ENCODE results near the gene VEPH1.

VEPH1 gene

DNA sequence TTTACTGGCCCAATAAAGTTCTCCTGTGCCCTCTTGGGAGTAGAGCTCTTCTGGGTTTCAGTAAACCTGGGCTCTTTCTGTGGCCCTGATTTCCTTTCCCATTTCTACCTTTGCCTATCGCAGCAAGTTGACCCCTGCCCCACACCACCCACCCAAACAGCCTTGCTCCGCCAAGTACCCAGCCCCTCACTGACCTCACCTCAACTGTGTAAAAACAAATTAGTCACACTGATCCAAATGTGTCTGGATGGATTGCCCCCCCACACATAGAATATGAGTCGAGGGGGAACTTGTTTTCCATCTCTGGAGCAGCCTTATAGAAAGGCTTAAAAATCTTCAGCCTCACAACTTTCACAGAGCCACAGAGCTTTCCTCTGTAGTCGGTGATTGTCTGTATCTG, 28.6 kb upstream of the VEPH1 start:
- CTCF ChIA-PET, result interaction anchor here (1.1 to 5.2 kb wide), 7 partner anchors 9 to 77 kb away, joined by 3 to 108 read pairs (median 8); no protein-coding TSS in a partner anchor
- Mint-ChIP-seq H3K27me3 (no peaks in the 10 kb centered on the region), H3K4me3 (no peak overlapping the region), H3K9me3 (no peaks in the 10 kb centered on the region), H3K36me3 (no peaks in the 10 kb centered on the region), H3K4me1 (no peaks in the 10 kb centered on the region), H3K27ac (no peak overlapping the region)
- DNase-seq, result no peak

- DNase-seq, result no peak
- Mint-ChIP-seq H3K4me3 (no peak overlapping the region), H3K9me3 (no peaks in the 10 kb centered on the region), H3K4me1 (no peaks in the 10 kb centered on the region), H3K27ac (no peak overlapping the region), H3K27me3 (no peaks in the 10 kb centered on the region), H3K36me3 (no peaks in the 10 kb centered on the region)
- CTCF ChIA-PET, result interaction anchor here (3.1 to 5.2 kb wide), 2 partner anchors 39 to 42 kb away, joined by 20 to 108 read pairs; no protein-coding TSS in a partner anchor
Measured at GRCh38 chr3:157531301-157531660, 28.1 kb upstream of the VEPH1 start.

DNA sequence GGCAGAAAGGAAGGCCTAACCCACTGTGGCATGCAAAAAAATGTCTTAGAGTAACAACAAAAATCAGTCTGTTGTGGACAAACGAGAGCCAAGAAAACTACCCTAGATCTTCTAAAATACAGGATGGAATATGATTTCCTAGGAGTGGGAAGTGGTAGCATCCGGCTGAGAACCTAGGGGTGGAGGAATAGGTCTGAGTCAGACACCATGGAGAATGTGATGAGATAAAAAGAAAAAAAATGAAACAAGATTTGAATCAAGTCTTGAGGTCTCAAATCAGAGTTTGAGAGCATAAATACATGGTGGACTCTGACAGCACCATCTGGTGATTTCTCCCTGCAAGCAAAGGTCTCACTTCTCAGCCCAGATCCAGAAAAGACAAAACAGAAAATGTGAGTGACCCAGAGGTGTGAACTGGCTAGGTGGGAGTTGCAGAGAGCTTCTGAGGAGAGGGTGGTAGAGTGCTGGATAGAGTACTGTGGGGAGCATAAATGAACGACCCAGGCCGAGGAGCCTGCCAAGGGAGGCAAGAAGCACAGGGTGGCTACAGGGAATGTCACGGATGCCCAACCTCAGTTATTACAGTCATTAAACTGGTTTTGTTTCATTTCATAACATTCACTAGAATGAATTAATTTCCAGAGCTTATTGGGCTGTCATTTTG, 27.6 kb upstream of the VEPH1 start:
- CTCF ChIA-PET, result interaction anchor here (3.1 to 5.2 kb wide), 2 partner anchors 40 to 43 kb away, joined by 20 to 108 read pairs; no protein-coding TSS in a partner anchor
- Mint-ChIP-seq H3K27ac (no peak overlapping the region), H3K36me3 (no peaks in the 10 kb centered on the region), H3K27me3 (no peaks in the 10 kb centered on the region), H3K4me3 (no peak overlapping the region), H3K9me3 (no peaks in the 10 kb centered on the region), H3K4me1 (no peaks in the 10 kb centered on the region)
- no peak for DNase-seq

- H3K4me1 Mint-ChIP-seq, result no peaks in the 10 kb centered on the region
- no peak for DNase-seq
- CTCF ChIA-PET, result interaction anchor here (0.6 to 5.2 kb wide), 2 partner anchors 35 to 44 kb away, joined by 3 to 108 read pairs; no protein-coding TSS in a partner anchor
- no peak overlapping the region for H3K4me3 Mint-ChIP-seq
- H3K9me3 Mint-ChIP-seq, result no peaks in the 10 kb centered on the region
- no peak overlapping the region for H3K27ac Mint-ChIP-seq
- H3K36me3 Mint-ChIP-seq, result no peaks in the 10 kb centered on the region
- no peaks in the 10 kb centered on the region for H3K27me3 Mint-ChIP-seq
Measured at GRCh38 chr3:157529751-157530150, 26.5 kb upstream of the VEPH1 start.

DNA sequence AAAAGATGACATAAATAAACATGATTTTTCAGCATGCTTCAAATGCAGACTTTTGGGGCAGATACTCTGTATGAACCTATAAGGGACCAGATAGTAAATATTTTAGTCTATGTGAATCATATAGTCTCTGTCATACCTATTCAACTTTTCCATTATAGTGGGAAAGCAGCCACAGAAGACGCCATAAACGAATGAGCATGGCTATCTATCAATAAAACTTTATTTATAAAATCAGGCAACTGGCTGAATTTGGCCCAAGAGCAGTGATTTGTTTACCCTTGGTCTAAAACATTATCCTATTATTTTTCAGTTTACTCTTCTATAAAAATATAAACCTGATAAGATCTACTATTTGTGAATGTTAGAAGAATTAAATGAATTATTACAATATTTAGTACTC, 25.9 kb upstream of the VEPH1 start:
- Mint-ChIP-seq H3K27ac (no peak overlapping the region), H3K36me3 (no peaks in the 10 kb centered on the region), H3K4me1 (no peaks in the 10 kb centered on the region), H3K9me3 (no peaks in the 10 kb centered on the region), H3K4me3 (no peak overlapping the region), H3K27me3 (no peaks in the 10 kb centered on the region)
- DNase-seq, result no peak
- CTCF ChIA-PET, result interaction anchor here (0.7 to 5.2 kb wide), 3 partner anchors 43 to 120 kb away, joined by 3 to 108 read pairs (median 6); no protein-coding TSS in a partner anchor

DNA sequence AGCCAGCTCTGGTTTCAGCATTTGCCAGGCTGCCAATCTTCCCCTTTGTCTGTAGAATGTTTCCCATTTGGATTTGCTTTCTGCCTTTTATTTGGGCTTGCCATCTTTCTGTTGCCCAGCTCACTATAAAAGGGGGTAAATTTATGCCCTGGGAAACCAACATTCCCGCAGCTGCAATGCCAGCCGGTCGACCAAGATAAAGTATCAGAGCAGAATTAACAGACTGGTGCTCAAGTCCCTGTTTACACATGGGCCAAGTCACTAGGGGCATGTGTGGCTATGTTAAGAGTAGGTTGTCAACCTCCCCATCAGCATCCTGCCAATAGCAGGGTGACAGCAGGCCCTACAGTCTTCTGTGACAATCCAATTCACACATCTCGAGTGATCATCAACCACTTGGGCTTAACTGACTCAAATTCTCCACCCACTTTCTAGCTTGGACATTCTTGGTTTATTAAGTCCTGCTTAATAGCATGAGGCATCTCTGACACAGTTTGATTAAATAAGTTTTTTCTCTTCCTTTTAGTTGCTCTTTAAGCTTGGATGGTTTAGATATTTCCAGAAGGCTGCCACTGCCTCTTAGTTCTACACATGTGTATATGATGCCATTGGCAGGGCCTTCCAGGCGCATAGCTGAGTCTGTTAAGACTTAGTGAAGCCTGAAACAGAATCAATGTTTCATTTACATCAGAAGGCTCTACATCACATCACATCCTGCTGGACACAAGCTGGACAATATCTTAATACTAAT, 24.1 kb upstream of the VEPH1 start:
- Mint-ChIP-seq H3K27me3 (no peaks in the 10 kb centered on the region), H3K27ac (no peak overlapping the region), H3K4me3 (no peak overlapping the region), H3K9me3 (no peaks in the 10 kb centered on the region), H3K36me3 (no peaks in the 10 kb centered on the region), H3K4me1 (no peaks in the 10 kb centered on the region)
- DNase-seq, result no peak
- CTCF ChIA-PET, result interaction anchor here (1.9 kb wide), 1 partner anchor 45 kb away, joined by 6 read pairs; no protein-coding TSS in a partner anchor

DNA sequence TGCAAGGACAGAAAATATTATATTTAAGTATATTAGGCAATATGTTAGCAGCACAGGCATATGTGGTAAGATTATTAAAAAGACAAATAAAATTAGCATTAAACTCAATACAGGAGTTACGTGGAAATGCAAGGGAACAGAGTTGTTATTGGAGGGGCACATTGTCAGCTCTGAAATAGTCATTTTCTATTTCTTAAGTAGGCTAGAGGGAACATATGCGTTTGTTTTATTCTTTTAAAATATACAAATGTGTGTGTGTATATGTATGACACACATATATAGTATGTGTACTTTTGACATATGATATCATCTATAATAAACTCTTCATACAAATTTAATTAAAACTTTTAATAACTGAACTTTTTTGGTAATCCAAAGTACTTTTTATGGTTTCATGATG, 22.8 kb upstream of the VEPH1 start:
- CTCF ChIA-PET, result no interaction called here
- no peaks in the 10 kb centered on the region for H3K4me1 Mint-ChIP-seq
- DNase-seq, result no peak

DNA sequence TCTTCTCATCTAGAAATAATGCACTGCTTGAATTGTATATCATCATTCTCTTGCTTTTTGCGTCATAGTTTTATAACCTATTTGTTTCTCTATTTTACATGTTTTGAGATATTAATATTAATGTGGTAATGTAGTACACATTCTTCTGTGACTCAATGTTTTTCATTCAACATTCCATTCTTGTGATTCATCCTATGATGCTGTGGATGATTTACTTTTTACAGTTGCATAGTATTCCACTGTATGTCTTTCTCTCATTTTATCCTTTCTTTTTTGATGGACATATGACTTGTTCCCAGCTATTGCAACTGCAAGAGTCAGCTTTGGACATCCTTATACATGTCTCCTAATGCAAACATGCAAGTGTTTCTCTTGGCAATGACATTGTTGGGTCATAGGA, 20.6 kb upstream of the VEPH1 start:
- Mint-ChIP-seq H3K27me3 (no peaks in the 10 kb centered on the region), H3K4me1 (no peaks in the 10 kb centered on the region), H3K4me3 (no peak overlapping the region), H3K27ac (no peak overlapping the region), H3K36me3 (no peaks in the 10 kb centered on the region), H3K9me3 (no peaks in the 10 kb centered on the region)
- DNase-seq, result no peak
- CTCF ChIA-PET, result no interaction called here

More for the DNA sequence above, 22.8 kb upstream of the VEPH1 start:
- H3K27me3 Mint-ChIP-seq, result no peaks in the 10 kb centered on the region
- H3K36me3 Mint-ChIP-seq, result no peaks in the 10 kb centered on the region
- no peaks in the 10 kb centered on the region for H3K9me3 Mint-ChIP-seq
- no peak overlapping the region for H3K27ac Mint-ChIP-seq
- no peak overlapping the region for H3K4me3 Mint-ChIP-seq

- Mint-ChIP-seq H3K9me3 (no peaks in the 10 kb centered on the region), H3K27ac (no peak overlapping the region), H3K4me1 (no peaks in the 10 kb centered on the region), H3K4me3 (no peak overlapping the region), H3K27me3 (no peaks in the 10 kb centered on the region), H3K36me3 (no peaks in the 10 kb centered on the region)
- CTCF ChIA-PET, result interaction anchor here (2.3 kb wide), 1 partner anchor 10 kb away, joined by 10 read pairs; no protein-coding TSS in a partner anchor
- no peak for DNase-seq
Measured at GRCh38 chr3:157522648-157523047, 19.4 kb upstream of the VEPH1 start.

- Mint-ChIP-seq H3K36me3 (no peaks in the 10 kb centered on the region), H3K4me1 (no peaks in the 10 kb centered on the region), H3K27ac (no peak overlapping the region), H3K9me3 (no peaks in the 10 kb centered on the region), H3K27me3 (no peaks in the 10 kb centered on the region), H3K4me3 (no peak overlapping the region)
- no peak for DNase-seq
- CTCF ChIA-PET, result no interaction called here
Measured at GRCh38 chr3:157520485-157521150, 17.4 kb upstream of the VEPH1 start.

DNA sequence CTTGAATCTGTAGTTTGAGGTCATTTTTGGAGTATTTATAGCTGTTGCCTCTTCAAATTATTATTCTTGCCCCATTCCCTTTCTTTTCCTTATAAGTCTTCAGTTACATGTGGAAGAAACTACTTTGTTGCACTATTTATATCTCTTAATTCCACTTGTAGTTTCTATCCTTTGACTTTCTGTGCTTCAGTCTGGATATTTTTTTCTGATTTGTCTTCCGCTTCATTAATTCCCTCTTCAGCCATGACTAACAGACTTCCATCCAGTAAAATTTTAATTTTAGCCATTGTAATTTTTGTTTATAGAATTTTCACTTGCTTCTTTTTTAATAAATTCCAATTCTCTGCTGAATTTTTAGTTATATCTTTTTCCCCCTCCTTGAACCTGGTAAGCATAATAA, 15.7 kb upstream of the VEPH1 start:
- Mint-ChIP-seq H3K4me3 (no peak overlapping the region), H3K27ac (no peak overlapping the region), H3K4me1 (no peaks in the 10 kb centered on the region), H3K27me3 (no peaks in the 10 kb centered on the region), H3K9me3 (no peaks in the 10 kb centered on the region), H3K36me3 (no peaks in the 10 kb centered on the region)
- CTCF ChIA-PET, result no interaction called here
- no peak for DNase-seq

- H3K36me3 Mint-ChIP-seq, result no peaks in the 10 kb centered on the region
- H3K27me3 Mint-ChIP-seq, result no peaks in the 10 kb centered on the region
- no peak for DNase-seq
- CTCF ChIA-PET, result no interaction called here
- H3K4me3 Mint-ChIP-seq, result no peak overlapping the region
- H3K9me3 Mint-ChIP-seq, result no peaks in the 10 kb centered on the region
- H3K4me1 Mint-ChIP-seq, result no peaks in the 10 kb centered on the region
- no peak overlapping the region for H3K27ac Mint-ChIP-seq
Measured at GRCh38 chr3:157516928-157517327, 13.7 kb upstream of the VEPH1 start.

- CTCF ChIA-PET, result no interaction called here
- Mint-ChIP-seq H3K4me3 (no peak overlapping the region), H3K27ac (no peak overlapping the region), H3K4me1 (no peaks in the 10 kb centered on the region), H3K27me3 (no peaks in the 10 kb centered on the region), H3K36me3 (no peaks in the 10 kb centered on the region), H3K9me3 (no peaks in the 10 kb centered on the region)
- DNase-seq, result no peak
Measured at GRCh38 chr3:157515398-157515797, 12.2 kb upstream of the VEPH1 start.

- CTCF ChIA-PET, result no interaction called here
- DNase-seq, result no peak
- H3K27ac Mint-ChIP-seq, result no peak overlapping the region
- H3K36me3 Mint-ChIP-seq, result no peaks in the 10 kb centered on the region
- no peaks in the 10 kb centered on the region for H3K4me1 Mint-ChIP-seq
- H3K27me3 Mint-ChIP-seq, result no peaks in the 10 kb centered on the region
- H3K9me3 Mint-ChIP-seq, result no peaks in the 10 kb centered on the region
- no peak overlapping the region for H3K4me3 Mint-ChIP-seq
Measured at GRCh38 chr3:157514371-157514895, 11.2 kb upstream of the VEPH1 start.
